K562 (cell line): ENCODE data around the gene BROX. TPM values are rescaled to one million over a fixed set of nuclear protein-coding genes. Genes with fewer than 3 reads are reported as not detected.

Experiments
- ATAC-seq: fragments of 200-7000 bp; cut with Tn5 transposase; 3 replicates; pipeline ENCODE4 v1.9.1; 2020; ENCODE audit warnings: moderate library complexity
- BruUV-seq: library from RNA; stranded (reverse); fragments of 400-500 nt; replicated peaks from 2 replicates; lab custom pipeline; 2021; lab: Mats Ljungman, UMichigan
- CTCF ChIA-PET: fragments of 300-600 bp; formaldehyde crosslinking; extraction: SDS; loops from one replicate; lab custom pipeline; 2021; ENCODE audit warnings: low intra/inter-chr PET ratio; lab: Yijun Ruan, JAX
- POLR2A ChIA-PET: fragments of 300-600, 350-650 bp; sonication (Branson Sonifier 250); formaldehyde crosslinking; extraction: SDS; loops from one replicate; lab custom pipeline; 2021; ENCODE audit warnings: antibody characterized with exemption, inconsistent platforms; lab: Yijun Ruan, JAX
- DNase-seq, 4 experiments: peaks; one replicate each; pipeline versions ENCODE4 v3.0.0 to v3.0.0-alpha.2; 2011 to 2018; ENCODE audit warnings: low spot score in 3 of 4, mixed read lengths in 3 of 4; ENCODE audit errors: extremely low read depth in 1 of 4
- FAIRE-seq: peaks from 2 replicates; lab custom pipeline; 2011; peaks lifted over from hg19 to GRCh38; lab: Jason Lieb, UNC
- H2AFZ ChIP-seq: 2 replicates; pipeline ENCODE4 v1.6.0; 2011; ENCODE audit warnings: low read depth, low read length, control low read depth, inconsistent platforms
- H3K27ac ChIP-seq: fragments of 200-600 bp; 3 replicates; pipeline ENCODE4 v1.8.0; 2011; ENCODE audit warnings: low read depth, mild to moderate bottlenecking, control low read depth, inconsistent platforms, low read length, moderate library complexity, mixed read lengths; ENCODE audit errors: extremely low read depth
- H3K27me3 ChIP-seq, 2 experiments: fragments of 300-600 bp in 1 of 2; 2 replicates in 1 of 2; 3 replicates in 1 of 2; pipeline versions ENCODE4 v1.6.0 to v1.8.0; 2011; ENCODE audit warnings: inconsistent platforms in 2 of 2, low read length in 2 of 2, mild to moderate bottlenecking in 1 of 2, mixed read lengths in 1 of 2, moderate library complexity in 1 of 2; ENCODE audit not compliant: control insufficient read depth in 2 of 2, insufficient read depth in 2 of 2
- H3K36me3 ChIP-seq: fragments of 300-600 bp; 3 replicates; pipeline ENCODE4 v1.8.0; 2011; ENCODE audit warnings: mild to moderate bottlenecking, low read length, inconsistent platforms; ENCODE audit not compliant: control insufficient read depth, insufficient read depth
- H3K4me1 ChIP-seq, 2 experiments: fragments of 200-600 bp in 1 of 2; replicated peaks in 1 of 2; 2 replicates in 1 of 2; 3 replicates in 1 of 2; pipeline versions ENCODE4 v1.5.1 to v1.8.0; 2011; ENCODE audit warnings: inconsistent platforms in 2 of 2, low read length in 2 of 2, mild to moderate bottlenecking in 1 of 2, mixed read lengths in 1 of 2, moderate library complexity in 1 of 2; ENCODE audit not compliant: control insufficient read depth in 2 of 2, insufficient read depth in 2 of 2
- H3K4me2 ChIP-seq: 2 replicates; pipeline ENCODE4 v1.6.1; 2011; ENCODE audit warnings: low read length, control low read depth, inconsistent platforms, mixed read lengths; ENCODE audit not compliant: insufficient read depth
- H3K4me3 ChIP-seq: fragments of 200-600 bp; sonication (generic), shearing (Covaris generic); 2 replicates; pipeline ENCODE4 v1.5.1; 2016; ENCODE audit warnings: control low read depth, inconsistent platforms
- H3K79me2 ChIP-seq: fragments of 200-600 bp; 3 replicates; pipeline ENCODE4 v1.8.0; 2011; ENCODE audit warnings: low read length, inconsistent platforms; ENCODE audit not compliant: control insufficient read depth, insufficient read depth
- H3K9ac ChIP-seq, 2 experiments: 2 replicates each; pipeline versions ENCODE4 v1.6.0 to v1.6.1; 2011; ENCODE audit warnings: low read depth in 2 of 2, low read length in 2 of 2, control low read depth in 1 of 2, inconsistent platforms in 1 of 2, mild to moderate bottlenecking in 1 of 2, mixed read lengths in 1 of 2; ENCODE audit not compliant: insufficient read depth in 1 of 2
- H3K9me1 ChIP-seq: one replicate; pipeline ENCODE4 v1.6.0; 2011; ENCODE audit warnings: inconsistent platforms, mild to moderate bottlenecking, low read length, moderate library complexity; ENCODE audit not compliant: control insufficient read depth, insufficient read depth
- H3K9me3 ChIP-seq: replicated peaks from 2 replicates; pipeline ENCODE4 v1.5.1; 2011; ENCODE audit warnings: low read depth, low read length, inconsistent platforms; ENCODE audit not compliant: control insufficient read depth, insufficient read depth
- H4K20me1 ChIP-seq: replicated peaks from 2 replicates; pipeline ENCODE4 v1.6.1; 2011; ENCODE audit warnings: low read length, inconsistent platforms, mixed read lengths; ENCODE audit not compliant: control insufficient read depth, insufficient read depth
- ATF4 ChIP-seq: fragments of 450-650 bp; formaldehyde crosslinking; IDR thresholded peaks from 2 replicates; pipeline ENCODE4 v1.4.0; 2022; ENCODE audit warnings: mild to moderate bottlenecking, moderate library complexity
- BCOR ChIP-seq: fragments of 450-650 bp; IDR thresholded peaks from 2 replicates; pipeline ENCODE4 v1.6.1; 2016
- CUX1 ChIP-seq: fragments of 200-800 bp; sonication (Bioruptor generic); IDR thresholded peaks from 2 replicates; pipeline ENCODE4 v1.6.1; 2016; ENCODE audit warnings: missing genetic modification characterization, missing compliant biosample characterization
- GATA2 ChIP-seq: sonication (generic); formaldehyde crosslinking; IDR thresholded peaks from 2 replicates; pipeline ENCODE4 v1.4.0; 2020; ENCODE audit warnings: mild to moderate bottlenecking, missing genetic modification reagents
- HBP1 ChIP-seq: fragments of 450-650 bp; formaldehyde crosslinking; IDR thresholded peaks from 2 replicates; pipeline ENCODE4 v1.4.0; 2022; ENCODE audit warnings: missing genetic modification characterization
- MCM2 ChIP-seq: fragments of 450-650 bp; IDR thresholded peaks from 2 replicates; pipeline ENCODE4 v1.6.1; 2017; ENCODE audit warnings: low read depth, mild to moderate bottlenecking
- NFXL1 ChIP-seq: fragments of 450-650 bp; formaldehyde crosslinking; IDR thresholded peaks from 2 replicates; pipeline ENCODE4 v1.4.0; 2021; ENCODE audit warnings: mild to moderate bottlenecking
- TAF1 ChIP-seq: IDR thresholded peaks from 2 replicates; pipeline ENCODE4 v1.6.1; 2011; ENCODE audit warnings: mild to moderate bottlenecking, low read length, moderate library complexity; ENCODE audit not compliant: insufficient read depth, control insufficient read depth, severe bottlenecking; ENCODE audit errors: extremely low read depth
- WGBS: fragments of 100-300 bp; shearing (Covaris generic); methylation state at CpG from one replicate; pipeline ENCODE4 v1.1.6; 2016; ENCODE audit warnings: low coverage, mixed read lengths; ENCODE audit not compliant: insufficient coverage; ENCODE audit errors: missing lambda C conversion rate; 5-methylcytosine and 5-hydroxymethylcytosine counted together
- in situ Hi-C: fragments of 300-500 bp; cut with MboI; formaldehyde crosslinking; loops from 4 replicates; pipeline ENCODE4 v1.15.0; 2018; ENCODE audit warnings: inconsistent platforms, mixed read lengths
- intact Hi-C: fragments of 100-400 bp; cut with micrococcal nuclease; formaldehyde crosslinking; loops from 2 replicates; pipeline ENCODE4 v1.14.2; 2022
- polyA plus RNA-seq, 8 experiments: library from polyadenylated mRNA; depleted of rRNA in 4 of 8; stranded (reverse) in 5 of 8; unstranded in 3 of 8; fragments of >200 nt; fragmentation: Nextera tagmentation in 2 of 8; fragmentation: Illumina TruSeq in 1 of 8; extraction: Ambion mirVana in 2 of 8; extraction: Trizol in 1 of 8; gene quantifications; 2 replicates each; pipeline versions ENCODE4 v1.2.1 to v1.2.3, GENCODE V29; 2011 to 2014; ENCODE audit warnings: inconsistent platforms in 1 of 8, missing spikeins in 1 of 8
- total RNA-seq, 7 experiments: library from RNA; depleted of rRNA in 6 of 7; stranded (reverse); fragments of >200 nt in 6 of 7; fragmentation: Illumina TruSeq in 2 of 7; extraction: Trizol in 2 of 7; gene quantifications; 2 replicates each; pipeline versions ENCODE4 v1.2.1 to v1.2.3, GENCODE V29; 2011 to 2021; ENCODE audit warnings: low replicate concordance in 1 of 7
- TF ChIP-seq, protein P1 (sequence below): fragments of 150-350 bp; conservative IDR thresholded peaks from 2 replicates; pipeline ENCODE4 v1.6.1; 2014; ENCODE audit warnings: low read length

Gene BROX
- total and polyA plus RNA-seq, 9 of the 15 experiments (the other 6 are each of a cell fraction or from before 2014, with no cell fraction given), result 9.4 to 153 (median 45.1) TPM

GRCh38 chr1:222769181-222769580 lies 56.8 kb downstream of the BROX start (continued):
- TF ChIP-seq HBP1 (CRISPR knock-in tag), result no peak

- Histone ChIP-seq H3K4me2 (no peak overlapping the region), H2AFZ (no peak overlapping the region), H3K4me1 (no peaks in the 10 kb centered on the region), H3K9me3 (no peaks in the 10 kb centered on the region), H4K20me1 (no peaks in the 10 kb centered on the region), H3K79me2 (no peaks in the 10 kb centered on the region), H3K4me3 (no peak overlapping the region), H3K9ac (no peak overlapping the region), H3K27ac (no peak overlapping the region), H3K36me3 (no peaks in the 10 kb centered on the region), H3K9me1 (no peaks in the 10 kb centered on the region), H3K27me3 (no peaks in the 10 kb centered on the region)
- intact Hi-C loops (loop anchor here (2.0 kb wide), 1 partner anchor 305 kb away; no protein-coding TSS in a partner anchor), in situ Hi-C loops (no loop called here)
- WGBS, result 7% methylated on average over 2 of the region's 2 CpGs
- BruUV-seq, result no TSS peak
- DNase-seq (no peak), ATAC-seq (no peak), FAIRE-seq (no peak)
- CTCF ChIA-PET, result no interaction called here
- POLR2A ChIA-PET, result no interaction called here
- TF ChIP-seq NFXL1 (CRISPR knock-in tag) (no peak), CUX1 (CRISPR knock-in tag) (no peak), TAF1 (no peak), ATF4 (CRISPR knock-in tag) (no peak), MCM2 (no peak), BCOR (no peak), GATA2 (no peak)
- TF ChIP-seq, protein P1, sequence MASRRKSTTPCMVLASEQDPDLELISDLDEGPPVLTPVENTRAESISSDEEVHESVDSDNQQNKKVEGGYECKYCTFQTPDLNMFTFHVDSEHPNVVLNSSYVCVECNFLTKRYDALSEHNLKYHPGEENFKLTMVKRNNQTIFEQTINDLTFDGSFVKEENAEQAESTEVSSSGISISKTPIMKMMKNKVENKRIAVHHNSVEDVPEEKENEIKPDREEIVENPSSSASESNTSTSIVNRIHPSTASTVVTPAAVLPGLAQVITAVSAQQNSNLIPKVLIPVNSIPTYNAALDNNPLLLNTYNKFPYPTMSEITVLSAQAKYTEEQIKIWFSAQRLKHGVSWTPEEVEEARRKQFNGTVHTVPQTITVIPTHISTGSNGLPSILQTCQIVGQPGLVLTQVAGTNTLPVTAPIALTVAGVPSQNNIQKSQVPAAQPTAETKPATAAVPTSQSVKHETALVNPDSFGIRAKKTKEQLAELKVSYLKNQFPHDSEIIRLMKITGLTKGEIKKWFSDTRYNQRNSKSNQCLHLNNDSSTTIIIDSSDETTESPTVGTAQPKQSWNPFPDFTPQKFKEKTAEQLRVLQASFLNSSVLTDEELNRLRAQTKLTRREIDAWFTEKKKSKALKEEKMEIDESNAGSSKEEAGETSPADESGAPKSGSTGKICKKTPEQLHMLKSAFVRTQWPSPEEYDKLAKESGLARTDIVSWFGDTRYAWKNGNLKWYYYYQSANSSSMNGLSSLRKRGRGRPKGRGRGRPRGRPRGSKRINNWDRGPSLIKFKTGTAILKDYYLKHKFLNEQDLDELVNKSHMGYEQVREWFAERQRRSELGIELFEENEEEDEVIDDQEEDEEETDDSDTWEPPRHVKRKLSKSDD, result no peak
Observed at GRCh38 chr1:222769971-222770620, 57.7 kb downstream of the BROX start.
